Activated CD8-positive, alpha-beta memory T cell treated with anti-CD3 and anti-CD28 coated beads for 48 hours (primary cell): ENCODE measurements around the gene CA11.
"Not testable (repeated sequence)": the region's sequence is repeated elsewhere in the genome, so short reads cannot be mapped to it uniquely, and the experiment has no call there.

Experiments used
- DNase-seq, 3 experiments: peaks; one replicate each; pipeline ENCODE4 v3.0.0-alpha.2; 2020; ENCODE audit warnings: low read depth in 2 of 3, low spot score in 2 of 3

The CA11 gene

DNA sequence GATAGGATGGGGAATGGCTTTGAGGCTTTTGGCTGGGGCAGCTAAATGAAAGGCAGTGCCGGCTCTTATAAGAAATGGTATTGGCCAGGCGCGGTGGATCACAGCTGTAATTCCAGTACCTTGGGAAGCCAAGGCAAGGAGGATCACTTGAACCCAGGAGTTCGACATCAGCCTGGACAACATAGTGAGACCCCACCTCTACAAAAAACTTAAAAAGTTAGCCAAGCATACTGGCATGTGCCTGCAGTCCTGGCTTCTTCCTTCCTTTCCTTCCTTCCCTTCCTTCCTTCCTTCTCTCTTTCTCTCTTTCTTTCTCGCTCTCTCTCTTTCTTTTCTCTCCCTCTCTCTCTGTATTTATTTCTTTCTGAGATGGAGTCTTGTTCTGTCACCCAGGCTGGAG, 3.1 kb downstream of the CA11 start:
- DNase-seq = no peak

DNA sequence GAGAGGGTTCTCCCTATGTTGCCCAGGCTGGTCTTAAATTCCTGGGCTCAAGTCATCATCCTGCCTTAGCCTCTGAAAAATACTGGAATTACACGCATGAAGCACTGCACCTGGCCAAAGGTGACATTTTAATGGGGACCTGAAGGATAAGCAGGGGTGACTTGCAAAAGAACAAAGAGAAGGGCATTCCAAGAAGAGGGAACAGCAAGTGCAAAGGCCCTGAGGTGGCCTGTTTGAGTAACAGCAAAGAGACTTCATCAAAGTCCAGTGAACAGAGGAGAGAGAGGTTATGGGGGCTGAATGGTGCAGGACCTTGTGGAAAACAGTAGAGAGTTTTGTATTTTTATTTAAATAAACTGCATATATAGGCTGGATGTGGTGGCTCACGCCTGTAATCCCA, 4.1 kb downstream of the CA11 start:
- no peak for DNase-seq

DNA sequence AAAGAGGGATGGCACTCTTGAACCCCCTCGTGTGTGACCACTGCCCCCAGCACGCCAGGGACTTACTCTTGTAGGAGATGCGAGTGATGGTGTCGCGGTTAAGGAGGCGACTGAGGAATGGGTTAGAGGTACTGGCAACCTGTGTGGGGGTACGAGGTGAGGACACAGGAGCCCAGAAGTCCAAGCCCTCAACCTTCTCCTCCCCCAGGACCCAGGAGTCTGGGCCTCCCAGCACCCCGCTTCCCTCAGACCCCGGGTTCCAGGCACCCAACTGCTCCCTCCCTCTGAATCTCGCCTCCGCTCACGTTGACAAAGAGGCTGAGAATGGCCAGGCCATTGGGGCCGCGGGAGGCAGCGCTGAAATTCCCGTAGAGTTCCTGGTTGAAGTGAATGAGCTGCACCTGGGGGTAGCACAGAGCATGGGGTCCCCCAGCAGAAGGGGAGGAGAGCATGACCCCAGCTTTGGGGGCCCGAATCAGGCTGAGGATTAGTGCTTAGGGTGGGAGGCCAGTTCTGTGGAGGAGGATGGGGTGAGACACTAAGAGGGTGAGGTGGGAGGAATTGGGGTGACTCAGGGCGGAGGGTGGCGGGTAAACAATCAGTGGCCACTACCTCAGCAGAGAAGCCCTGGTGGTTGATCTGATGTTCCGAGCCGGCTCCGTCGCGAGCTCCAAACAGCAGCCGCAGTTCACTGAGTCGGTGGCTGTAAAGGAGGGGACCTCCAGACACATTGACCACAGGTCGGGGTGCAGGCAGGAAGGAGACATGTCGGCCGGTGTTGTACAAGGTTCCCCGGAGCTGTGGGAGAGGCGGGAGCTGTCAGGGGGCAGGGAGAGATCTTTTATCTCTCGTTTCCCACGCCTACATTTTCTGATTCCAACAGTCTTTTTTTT, 6.3 kb downstream of the CA11 start:
- no peak for DNase-seq

DNA sequence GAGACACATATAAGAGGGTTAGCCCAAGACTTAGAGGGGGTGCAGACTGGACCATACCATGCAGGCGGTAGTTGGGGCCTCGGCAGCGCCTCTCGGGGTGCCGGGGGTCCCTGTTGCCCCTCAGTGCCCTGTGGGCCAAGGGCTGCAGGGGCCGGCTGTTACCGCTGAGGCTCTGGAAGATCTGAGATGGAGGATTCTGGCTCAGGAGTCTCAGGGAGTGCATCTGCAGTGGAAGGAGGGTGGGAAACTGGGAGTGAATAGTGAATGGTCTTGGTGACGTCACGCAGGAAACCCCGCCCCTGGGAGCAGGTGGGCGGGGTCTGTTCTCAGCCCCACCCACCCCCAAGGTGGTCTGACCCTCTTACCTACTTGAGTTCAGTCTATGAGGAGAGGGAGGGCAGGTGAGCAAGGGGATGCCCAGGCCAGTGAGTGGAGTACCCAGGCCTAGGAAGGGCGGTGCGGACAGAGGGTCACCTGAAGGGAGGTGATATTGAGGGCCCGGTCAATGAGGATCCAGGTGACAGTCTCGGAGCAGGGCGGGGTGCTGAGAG, 7.1 kb downstream of the CA11 start:
- no peak for DNase-seq

DNA sequence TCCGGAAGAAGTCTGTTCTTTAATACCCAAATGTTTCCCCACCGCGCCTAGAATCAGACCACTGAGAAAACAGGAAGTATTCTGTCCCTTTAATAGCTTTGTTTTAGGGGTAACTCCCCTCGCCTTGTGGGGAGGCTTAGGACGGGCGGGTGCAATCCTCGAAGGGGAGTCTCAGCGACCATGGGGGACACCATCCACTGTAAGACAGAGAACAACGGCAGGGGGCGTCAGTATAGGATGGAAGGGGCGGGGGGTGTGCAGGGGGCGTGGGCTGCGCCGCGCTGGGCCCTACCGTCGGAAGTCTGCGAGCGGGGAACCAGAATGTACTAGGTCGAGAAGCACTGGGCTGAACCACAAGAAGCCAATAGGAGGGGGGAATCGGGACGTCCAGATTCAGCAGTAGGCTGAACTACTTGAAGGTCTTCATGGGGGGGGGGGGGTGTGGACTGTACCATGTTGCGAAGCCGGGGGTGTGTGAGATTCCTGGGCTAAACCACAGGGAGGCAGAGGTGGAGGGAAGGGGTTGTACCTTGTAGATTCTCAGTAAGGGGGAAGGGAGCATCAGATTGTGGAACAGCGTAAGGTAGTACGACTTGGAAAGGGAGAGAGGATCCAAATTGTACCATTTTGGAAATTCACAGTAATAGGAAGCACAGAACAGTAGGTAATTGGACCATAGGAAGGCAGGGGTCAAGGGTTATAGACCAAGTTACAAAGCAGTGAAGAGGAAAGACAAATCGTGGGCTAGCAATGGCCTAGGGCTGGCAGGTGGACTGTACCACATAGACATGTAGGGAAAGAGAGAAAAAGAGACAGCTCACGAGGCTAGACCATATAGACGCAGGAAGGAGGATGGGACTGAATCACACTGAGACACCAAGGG, 7.8 kb downstream of the CA11 start:
- peak in 1 of 3 experiments; percentile 52 for DNase-seq

DNA sequence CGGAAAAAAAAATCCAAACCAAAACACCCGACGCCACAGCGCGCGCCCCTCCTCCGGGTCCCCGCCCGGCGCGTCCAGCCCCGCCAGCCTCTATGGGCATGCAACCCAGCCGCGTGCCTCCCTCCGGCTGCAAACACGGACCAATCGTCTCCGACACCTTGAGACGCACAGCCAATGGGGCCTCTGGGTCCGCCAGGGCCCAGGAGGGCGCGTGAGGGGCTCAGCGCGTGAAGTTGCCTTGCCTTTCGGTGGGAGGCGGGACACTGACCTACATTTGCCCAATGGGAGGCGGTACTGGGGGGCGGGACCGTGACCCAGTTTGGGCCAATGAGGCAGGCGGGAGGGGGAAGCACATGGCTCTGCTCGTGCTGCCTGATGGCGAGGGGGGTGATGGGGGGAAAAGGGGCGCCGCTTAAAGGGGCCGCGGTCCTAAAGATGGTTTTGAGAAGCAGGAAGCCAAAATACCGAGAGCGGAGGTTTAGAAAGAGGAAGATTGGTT, 8.5 kb downstream of the CA11 start:
- peak; percentile 92 to 97 (median 92) for DNase-seq

DNA sequence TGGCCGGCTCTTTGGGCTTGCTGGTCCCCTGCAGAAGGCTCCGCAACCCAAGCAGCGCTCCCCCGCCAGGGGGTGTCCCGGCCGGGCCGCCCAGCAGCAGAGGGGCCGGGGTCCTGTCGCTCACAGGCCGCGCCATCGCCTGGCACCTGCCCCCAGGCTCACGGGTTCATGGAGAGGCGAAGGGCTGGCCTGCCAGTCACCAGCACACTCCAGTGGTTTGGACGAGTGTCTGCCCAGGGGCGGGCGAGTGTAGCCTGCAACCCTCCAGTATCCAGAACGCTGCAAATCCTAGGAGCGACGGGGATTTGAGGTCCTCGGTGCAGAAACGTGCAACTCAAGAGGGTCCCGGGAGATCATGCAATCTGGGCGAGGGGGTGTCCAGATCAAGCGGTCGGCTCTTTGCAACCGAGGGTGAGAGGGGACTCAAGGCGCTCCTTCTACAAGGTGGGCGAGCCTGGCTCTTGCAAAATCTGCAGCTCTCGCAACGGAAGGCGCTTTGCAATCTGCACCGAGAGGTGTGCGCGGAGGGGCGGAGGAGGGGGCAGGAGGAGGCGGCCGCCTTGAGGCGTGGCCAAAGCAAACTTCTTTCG, 9.0 kb downstream of the CA11 start, which contains the start of gene DBP:
DBP (minus strand) TSS at position 521 of the 590 bp plus-strand sequence; CDS start at position 136, 385 bp downstream.
- DNase-seq = no peak

DNA sequence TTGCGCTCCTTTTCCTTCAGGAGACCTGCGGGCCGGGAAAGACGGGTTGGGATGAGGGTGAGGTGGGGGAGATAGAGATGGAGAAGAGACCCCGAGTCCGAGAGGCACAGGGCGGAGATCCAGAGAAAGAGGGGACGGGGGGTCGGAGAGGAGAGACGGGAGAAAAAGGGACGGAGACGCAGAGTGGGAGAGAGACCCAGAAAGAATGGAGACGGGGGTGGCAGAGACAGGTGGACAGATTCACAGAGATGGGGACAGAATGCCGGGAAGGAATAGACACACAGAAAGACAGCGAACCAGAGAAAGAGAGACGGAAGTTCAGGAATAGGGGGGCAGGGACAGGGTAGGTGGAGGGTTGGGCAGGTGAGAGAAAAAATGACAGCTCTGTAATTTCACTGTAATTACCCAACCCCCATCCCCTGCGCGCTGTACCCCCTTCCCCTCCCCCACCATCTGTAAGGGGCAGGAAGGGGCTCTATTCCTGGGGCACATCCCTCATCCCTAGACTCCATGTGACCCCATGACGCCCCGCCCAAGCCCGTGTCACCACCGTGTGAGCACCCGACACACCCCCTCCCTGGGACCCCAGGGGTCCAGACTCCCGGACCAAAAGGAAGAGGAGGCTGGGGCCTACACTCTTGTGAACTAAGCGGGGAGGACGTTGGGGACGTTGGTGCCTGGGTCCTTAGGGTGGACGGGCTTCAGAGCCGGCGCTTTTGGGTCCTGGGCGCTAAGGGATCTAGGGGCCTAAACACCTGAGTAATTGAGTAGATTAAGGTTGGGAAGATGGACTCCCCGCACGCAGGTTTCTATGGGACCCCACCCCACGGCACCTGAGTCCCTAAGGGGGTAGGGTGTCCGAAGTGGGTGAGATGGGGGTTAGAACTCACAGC, 9.8 kb downstream of the CA11 start:
- DNase-seq = no peak

DNA sequence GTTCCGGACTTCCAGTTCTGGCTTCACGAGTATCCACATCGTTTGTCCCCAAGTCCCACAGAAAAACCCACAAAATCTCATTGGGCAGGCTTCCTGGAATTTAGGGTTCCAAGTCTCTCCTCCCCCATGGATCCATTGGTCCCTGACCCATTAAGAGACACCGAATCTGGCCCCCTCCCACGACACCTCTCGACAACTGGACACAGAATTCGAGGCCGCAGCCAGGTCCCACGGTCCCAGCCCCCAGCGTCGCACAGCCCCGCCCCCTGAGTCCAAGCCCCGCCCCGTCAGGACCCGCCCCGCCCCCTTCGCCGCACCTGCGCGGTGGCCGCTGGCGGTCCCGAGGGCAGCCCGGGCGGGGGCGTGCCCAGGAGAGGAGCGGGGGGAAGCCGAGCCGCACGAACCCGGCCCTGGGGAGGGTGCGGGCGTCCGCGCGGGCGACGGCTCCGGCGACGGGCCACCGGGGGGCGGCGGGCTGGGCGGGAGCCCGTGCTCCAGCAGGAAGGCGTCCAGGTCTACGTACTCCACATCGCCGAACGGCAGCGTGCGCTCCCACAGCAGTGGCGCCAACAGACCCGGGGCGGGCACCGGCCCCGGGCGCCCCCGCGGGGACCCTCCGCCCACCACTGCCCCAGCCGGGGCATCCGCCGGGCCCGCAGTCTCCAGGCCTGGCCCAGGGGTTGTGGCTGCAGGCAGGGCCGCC, 10.6 kb downstream of the CA11 start:
- DNase-seq = peak in 2 of 3 experiments; percentile 59 to 71

DNA sequence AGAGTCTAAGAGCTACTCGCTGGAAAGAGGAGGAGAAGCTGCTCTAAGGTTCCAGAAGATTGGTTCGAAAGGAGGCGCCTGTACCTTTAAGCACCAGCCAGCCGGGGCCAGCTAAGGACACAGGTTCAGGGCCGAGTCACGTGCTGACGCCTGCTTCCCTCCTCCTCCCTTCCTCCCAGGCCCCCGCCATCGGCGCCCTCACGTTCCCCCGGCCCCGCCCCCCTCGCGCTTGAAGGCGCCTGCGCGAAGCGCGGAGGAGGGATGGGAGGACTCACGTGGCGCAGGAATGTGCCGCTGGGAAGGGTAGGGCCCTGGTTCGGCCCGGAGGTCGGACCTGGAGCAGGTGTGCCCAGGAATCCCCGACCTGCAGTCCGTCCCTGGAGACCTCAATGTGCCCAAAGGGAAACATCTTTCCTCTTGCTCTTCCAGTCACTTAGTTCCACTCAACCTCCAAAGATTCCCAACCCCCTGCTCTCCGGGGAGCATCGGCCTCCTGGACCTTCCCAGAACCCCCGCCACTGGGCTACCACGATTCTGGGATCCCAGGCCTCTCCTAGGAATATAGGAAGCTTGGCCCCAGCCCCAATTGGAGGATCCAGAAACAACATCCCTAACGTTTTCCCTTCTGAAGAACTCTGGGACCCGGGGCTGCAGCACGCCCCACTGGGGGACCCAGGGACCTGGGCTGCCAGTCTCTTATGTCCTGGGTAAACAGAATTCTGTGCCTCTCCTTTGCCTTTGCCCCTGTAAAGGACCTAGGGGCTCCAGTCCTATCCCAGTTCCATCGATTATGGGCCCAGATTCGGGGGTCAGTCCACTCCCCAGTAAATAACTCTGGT, 11.3 kb downstream of the CA11 start:
- DNase-seq = peak in 2 of 3 experiments; percentile 77 to 84

DNA sequence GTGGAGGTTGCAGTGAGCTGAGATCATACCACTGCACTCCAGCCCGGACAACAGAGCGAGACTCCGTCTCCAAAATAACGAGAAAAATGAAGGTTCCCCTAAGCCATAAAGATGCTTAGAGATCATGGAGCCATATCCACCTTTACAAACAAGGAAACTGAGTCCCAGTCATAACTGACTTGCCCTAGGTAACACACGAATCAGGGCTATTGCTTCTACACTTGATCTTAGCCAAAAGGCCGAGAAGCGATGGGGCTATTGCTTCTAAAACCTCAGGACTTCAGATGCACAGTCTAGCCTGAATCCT, 12.0 kb downstream of the CA11 start:
- DNase-seq = no peak

DNA sequence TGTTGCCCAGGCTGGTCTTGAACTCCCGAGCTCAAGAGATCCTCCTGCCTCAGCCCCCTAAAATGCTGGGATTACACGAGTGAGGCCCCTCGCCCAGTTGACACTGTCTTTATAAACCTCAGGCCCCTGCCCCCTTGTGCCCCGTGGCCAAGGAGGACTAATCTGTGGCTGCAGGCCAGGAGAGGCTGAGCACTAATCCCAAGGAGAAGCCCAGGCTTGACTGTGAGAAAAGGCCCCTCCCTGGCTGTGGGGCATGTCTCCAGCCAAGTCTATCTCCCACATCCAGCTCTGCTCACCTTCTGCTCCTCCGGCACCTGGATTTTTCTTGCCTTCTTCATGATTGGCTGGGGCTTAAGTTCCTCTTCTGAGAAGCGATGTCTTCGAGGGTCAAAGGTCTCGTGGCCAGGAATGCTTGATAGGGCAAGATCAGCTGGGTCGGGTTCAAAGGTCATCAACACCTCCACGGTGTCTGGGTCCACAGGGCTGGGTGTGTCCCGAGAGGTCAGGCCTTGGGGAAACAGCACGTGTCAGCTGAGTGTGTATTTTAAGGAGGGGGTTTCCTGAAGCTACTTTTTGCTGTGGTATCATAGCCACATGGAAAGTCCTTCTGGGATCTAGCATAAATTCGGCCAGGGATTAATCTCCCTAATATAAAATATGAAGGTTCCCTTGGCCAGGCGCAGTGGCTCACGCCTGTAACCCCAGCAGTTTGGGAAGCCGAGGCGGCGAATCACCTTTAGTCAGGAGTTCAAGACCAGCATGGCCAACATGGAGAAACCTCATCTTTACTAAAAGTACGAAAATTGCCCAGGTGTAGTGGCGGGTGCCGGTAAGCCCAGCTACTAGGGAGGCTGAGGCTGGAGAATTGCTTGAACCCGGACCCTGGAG, 12.6 kb downstream of the CA11 start:
- no peak for DNase-seq

DNA sequence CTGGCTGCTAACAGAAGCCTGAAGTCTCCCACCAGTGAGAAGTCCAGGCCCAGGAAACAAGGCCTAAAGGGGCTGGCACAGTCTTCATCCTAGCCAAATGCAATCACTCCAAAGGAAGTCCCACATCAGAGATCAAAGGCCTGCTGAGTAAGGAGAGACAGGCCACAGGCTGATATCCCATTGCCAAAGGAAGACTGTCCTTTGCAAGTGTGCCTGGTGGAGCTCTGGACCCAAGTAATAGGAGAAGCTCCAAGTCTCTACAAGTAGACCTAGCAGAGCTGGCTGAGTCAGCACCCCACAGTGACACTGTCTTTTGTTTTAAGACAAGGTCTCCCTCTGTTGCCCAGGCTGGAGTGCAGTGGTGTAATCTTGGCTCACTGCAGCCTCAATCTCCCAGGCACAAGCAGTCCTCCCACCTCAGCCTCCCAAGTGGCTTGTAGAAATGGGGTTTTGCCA, 13.3 kb downstream of the CA11 start:
- DNase-seq = no peak

DNA sequence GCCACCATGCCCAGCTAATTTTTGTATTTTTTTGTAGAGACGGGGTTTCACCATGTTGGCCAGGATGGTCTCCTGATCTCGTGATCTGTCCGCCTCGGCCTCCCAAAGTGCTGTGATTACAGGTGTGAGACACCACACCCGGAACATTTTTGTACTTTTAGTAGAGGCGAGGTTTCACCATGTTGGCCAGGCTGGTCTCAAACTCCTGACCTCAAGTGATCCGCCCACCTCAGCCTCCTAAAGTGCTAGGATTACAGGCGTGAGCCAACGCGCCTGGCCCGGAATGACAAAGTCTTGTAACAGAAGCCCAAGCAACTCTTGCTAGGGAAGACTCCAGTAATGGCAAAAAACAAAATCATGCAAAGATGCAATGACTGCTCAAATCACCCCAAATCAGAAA, 13.7 kb downstream of the CA11 start:
- DNase-seq = not testable (repeated sequence)

DNA sequence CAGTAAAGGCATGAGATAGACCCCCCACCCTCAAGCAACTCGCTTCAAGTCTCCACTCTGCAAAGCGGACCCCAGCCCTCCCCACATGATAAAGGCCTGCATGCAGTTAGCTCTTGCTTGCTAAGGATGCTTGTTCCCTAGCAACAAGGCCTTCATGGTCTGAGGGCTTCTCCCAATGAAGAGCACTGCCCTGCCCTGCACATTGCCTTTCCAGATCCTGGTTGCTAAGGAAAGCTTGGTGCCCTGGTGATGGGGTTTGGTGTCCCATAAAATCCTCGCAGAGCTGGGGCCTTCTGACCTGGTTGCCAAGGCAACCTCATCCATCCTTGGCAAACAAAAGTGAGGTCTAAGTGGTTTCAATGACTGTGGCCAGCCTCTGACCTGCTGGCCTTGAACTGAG, 14.8 kb downstream of the CA11 start:
- DNase-seq = no peak

DNA sequence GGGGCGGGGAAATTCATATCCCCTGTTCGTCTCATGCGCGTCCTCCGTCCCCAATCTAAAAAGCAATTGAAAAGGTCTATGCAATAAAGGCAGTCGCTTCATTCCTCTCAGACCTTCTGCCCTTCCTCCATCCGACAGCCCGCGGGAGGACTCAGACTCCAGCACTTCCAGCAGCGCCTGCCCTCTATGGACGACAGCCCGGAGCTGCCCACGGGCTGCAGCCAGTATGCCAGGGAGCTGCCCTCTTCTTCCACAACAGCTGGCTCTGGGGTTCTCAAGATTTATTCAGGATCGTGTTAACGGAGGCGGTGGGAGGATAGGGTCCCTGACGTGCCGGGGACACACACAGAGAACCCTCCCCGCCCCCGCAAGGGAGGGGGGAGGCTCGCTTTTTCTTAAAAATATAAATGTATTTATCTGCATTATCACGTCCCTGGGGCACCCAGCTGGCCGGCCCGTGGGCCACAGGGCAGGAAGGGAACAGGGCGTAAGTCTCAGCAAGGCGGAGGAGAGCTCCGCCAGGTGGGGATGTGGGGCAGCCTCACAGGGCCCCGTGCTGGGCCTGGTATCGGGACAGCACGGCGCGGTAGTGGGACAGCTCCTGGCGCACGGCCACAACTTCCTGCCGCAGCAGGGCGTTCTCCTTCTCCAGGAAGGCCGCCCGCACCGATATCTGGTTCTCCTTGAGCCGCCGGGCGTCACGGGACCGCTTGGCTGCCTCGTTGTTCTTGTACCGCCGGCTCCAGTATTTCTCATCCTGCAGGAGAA, 15.5 kb downstream of the CA11 start:
- DNase-seq = no peak
